IPS-15b (cell line): ENCODE results near the gene PYGO1.
"Not testable (repeated sequence)": the region's sequence is repeated elsewhere in the genome, so short reads cannot be mapped to it uniquely, and the experiment has no call there.

Experiments used
- H3K27me3 ChIP-seq: one replicate; pipeline ENCODE4 v1.6.1; 2013; ENCODE audit warnings: low read length; ENCODE audit not compliant: control insufficient read depth, insufficient read depth
- H3K36me3 ChIP-seq: one replicate; pipeline ENCODE4 v1.6.1; 2013; ENCODE audit warnings: low read length; ENCODE audit not compliant: control insufficient read depth, insufficient read depth
- H3K4me1 ChIP-seq: one replicate; pipeline ENCODE4 v1.6.1; 2013; ENCODE audit warnings: mild to moderate bottlenecking, low read length; ENCODE audit not compliant: control insufficient read depth, insufficient read depth
- H3K4me3 ChIP-seq: one replicate; pipeline ENCODE4 v1.5.1; 2013; ENCODE audit warnings: low read depth, low read length
- H3K9ac ChIP-seq: one replicate; pipeline ENCODE4 v1.6.1; 2013; ENCODE audit warnings: low read depth, mild to moderate bottlenecking, low read length
- H3K9me3 ChIP-seq: one replicate; pipeline ENCODE4 v1.6.1; 2013; ENCODE audit warnings: mild to moderate bottlenecking, low read length; ENCODE audit not compliant: control insufficient read depth, insufficient read depth

Gene PYGO1

GRCh38 chr15:55606214-55606613, 18.1 kb upstream of the PYGO1 start:
- no peaks in the 10 kb centered on the region for H3K36me3 ChIP-seq
- no peaks in the 10 kb centered on the region for H3K9me3 ChIP-seq
- H3K4me3 ChIP-seq: no peak overlapping the region
- no peak overlapping the region for H3K9ac ChIP-seq
- H3K4me1 ChIP-seq: no peaks in the 10 kb centered on the region
- no peaks in the 10 kb centered on the region for H3K27me3 ChIP-seq

- no peak overlapping the region for H3K9ac ChIP-seq
- H3K4me1 ChIP-seq: no peaks in the 10 kb centered on the region
- no peaks in the 10 kb centered on the region for H3K9me3 ChIP-seq
- H3K36me3 ChIP-seq: no peaks in the 10 kb centered on the region
- no peaks in the 10 kb centered on the region for H3K27me3 ChIP-seq
- H3K4me3 ChIP-seq: no peak overlapping the region
Observed at GRCh38 chr15:55601374-55601773, 13.2 kb upstream of the PYGO1 start.

- Histone ChIP-seq H3K9ac (no peak overlapping the region), H3K9me3 (no peaks in the 10 kb centered on the region), H3K27me3 (no peaks in the 10 kb centered on the region), H3K36me3 (no peaks in the 10 kb centered on the region), H3K4me3 (no peak overlapping the region), H3K4me1 (no peaks in the 10 kb centered on the region)
Observed at GRCh38 chr15:55599439-55599838, 11.3 kb upstream of the PYGO1 start.

GRCh38 chr15:55593019-55593418, 4.9 kb upstream of the PYGO1 start:
- not testable (repeated sequence) for H3K9ac ChIP-seq, H3K36me3 ChIP-seq, H3K9me3 ChIP-seq, H3K4me3 ChIP-seq, H3K4me1 ChIP-seq
- peaks cover 29% of the 10 kb centered on the region for H3K27me3 ChIP-seq

- Histone ChIP-seq H3K36me3 (no peaks in the 10 kb centered on the region), H3K9ac (no peak overlapping the region), H3K4me1 (no peaks in the 10 kb centered on the region), H3K4me3 (no peak overlapping the region), H3K27me3 (peaks cover 49% of the 10 kb centered on the region), H3K9me3 (no peaks in the 10 kb centered on the region)
Observed at GRCh38 chr15:55590788-55591187, 2.6 kb upstream of the PYGO1 start.

- Histone ChIP-seq H3K36me3 (no peaks in the 10 kb centered on the region), H3K27me3 (peaks cover 62% of the 10 kb centered on the region), H3K4me1 (no peaks in the 10 kb centered on the region), H3K4me3 (no peak overlapping the region), H3K9ac (no peak overlapping the region), H3K9me3 (no peaks in the 10 kb centered on the region)
Observed at GRCh38 chr15:55589287-55589686, 1.1 kb upstream of the PYGO1 start.

GRCh38 chr15:55588815-55589115, 620 bp upstream of the PYGO1 start:
- Histone ChIP-seq H3K4me3 (peak overlapping the region; percentile 54), H3K36me3 (no peaks in the 10 kb centered on the region), H3K9ac (no peak overlapping the region), H3K4me1 (no peaks in the 10 kb centered on the region), H3K27me3 (peaks cover 63% of the 10 kb centered on the region), H3K9me3 (no peaks in the 10 kb centered on the region)

GRCh38 chr15:55587321-55588069, 650 bp downstream of the PYGO1 start:
- Histone ChIP-seq H3K4me1 (no peaks in the 10 kb centered on the region), H3K9ac (peak overlapping the region; percentile 10), H3K4me3 (peak overlapping the region; percentile 53)

GRCh38 chr15:55586808-55587207, 1.3 kb downstream of the PYGO1 start:
- no peaks in the 10 kb centered on the region for H3K36me3 ChIP-seq
- no peaks in the 10 kb centered on the region for H3K4me1 ChIP-seq
- H3K4me3 ChIP-seq: no peak overlapping the region
- H3K9ac ChIP-seq: no peak overlapping the region
- peaks cover 59% of the 10 kb centered on the region for H3K27me3 ChIP-seq
- H3K9me3 ChIP-seq: no peaks in the 10 kb centered on the region

More at GRCh38 chr15:55587321-55588069, 650 bp downstream of the PYGO1 start:
- H3K9me3 ChIP-seq: no peaks in the 10 kb centered on the region
- H3K36me3 ChIP-seq: no peaks in the 10 kb centered on the region
- H3K27me3 ChIP-seq: peaks cover 63% of the 10 kb centered on the region

GRCh38 chr15:55576943-55577342, 11.2 kb downstream of the PYGO1 start:
- Histone ChIP-seq H3K4me1 (no peaks in the 10 kb centered on the region), H3K36me3 (no peaks in the 10 kb centered on the region), H3K9ac (no peak overlapping the region), H3K9me3 (no peaks in the 10 kb centered on the region), H3K27me3 (no peaks in the 10 kb centered on the region), H3K4me3 (no peak overlapping the region)

GRCh38 chr15:55574096-55574495, 14.0 kb downstream of the PYGO1 start:
- no peaks in the 10 kb centered on the region for H3K27me3 ChIP-seq
- no peak overlapping the region for H3K9ac ChIP-seq
- H3K9me3 ChIP-seq: no peaks in the 10 kb centered on the region
- H3K36me3 ChIP-seq: no peaks in the 10 kb centered on the region
- no peaks in the 10 kb centered on the region for H3K4me1 ChIP-seq
- no peak overlapping the region for H3K4me3 ChIP-seq

- Histone ChIP-seq H3K4me3 (no peak overlapping the region), H3K36me3 (no peaks in the 10 kb centered on the region), H3K27me3 (no peaks in the 10 kb centered on the region), H3K9me3 (no peaks in the 10 kb centered on the region), H3K4me1 (no peaks in the 10 kb centered on the region), H3K9ac (no peak overlapping the region)
Observed at GRCh38 chr15:55573224-55573623, 14.9 kb downstream of the PYGO1 start.
